Liver (tissue), 9 donors: Measurements from ENCODE around the gene POLG. TPM values are rescaled to one million over a fixed set of nuclear protein-coding genes. Genes with fewer than 3 reads are reported as not detected.

Experiments
- DNase-seq: peaks from one replicate; pipeline ENCODE4 v3.0.0-alpha.2; 2017; ENCODE audit warnings: low spot score
- H3K27ac ChIP-seq, 2 donors: one replicate each; pipeline ENCODE4 v1.7.0; 2013; ENCODE audit warnings: inconsistent platforms in 2 of 2, low read length in 2 of 2, control low read depth in 1 of 2, low read depth in 1 of 2, mild to moderate bottlenecking in 1 of 2
- H3K27me3 ChIP-seq, 4 donors: one replicate each; pipeline versions ENCODE4 v1.6.1 to v1.7.0; 2013; ENCODE audit warnings: low read length in 3 of 4, inconsistent platforms in 1 of 4, mild to moderate bottlenecking in 1 of 4, moderate library complexity in 1 of 4; ENCODE audit not compliant: control insufficient read depth in 4 of 4, insufficient read depth in 4 of 4
- H3K36me3 ChIP-seq, 4 donors: one replicate each; pipeline versions ENCODE4 v1.6.1 to v1.7.0; 2013; ENCODE audit warnings: low read length in 3 of 4, mild to moderate bottlenecking in 3 of 4, low read depth in 1 of 4, moderate library complexity in 1 of 4; ENCODE audit not compliant: control insufficient read depth in 4 of 4, insufficient read depth in 3 of 4
- H3K4me1 ChIP-seq, 4 donors: one replicate each; pipeline versions ENCODE4 v1.6.1 to v1.7.0; 2013; ENCODE audit warnings: low read length in 3 of 4, mild to moderate bottlenecking in 3 of 4, moderate library complexity in 1 of 4; ENCODE audit not compliant: control insufficient read depth in 4 of 4, insufficient read depth in 4 of 4
- H3K4me3 ChIP-seq, 3 donors: one replicate each; pipeline versions ENCODE4 v1.6.1 to v1.7.0; 2013; ENCODE audit warnings: low read length in 3 of 3, control low read depth in 1 of 3, low read depth in 1 of 3, mild to moderate bottlenecking in 1 of 3
- H3K9ac ChIP-seq, 2 donors: one replicate each; pipeline ENCODE4 v1.7.0; 2013; ENCODE audit warnings: low read length in 2 of 2, mild to moderate bottlenecking in 2 of 2, moderate library complexity in 2 of 2, control low read depth in 1 of 2, low read depth in 1 of 2
- H3K9me3 ChIP-seq, 4 donors: one replicate each; pipeline versions ENCODE4 v1.6.1 to v1.7.0; 2013; ENCODE audit warnings: low read length in 3 of 4; ENCODE audit not compliant: control insufficient read depth in 4 of 4
- ATF3 ChIP-seq: IDR thresholded peaks from 2 replicates; pipeline ENCODE4 v1.6.1; 2016; ENCODE audit warnings: antibody characterized with exemption
- CTCF ChIP-seq: fragments of 150-350 bp; IDR thresholded peaks from 2 replicates; pipeline ENCODE4 v1.5.1; 2017; ENCODE audit warnings: improper control_type of control experiment, low read depth, low read length; ENCODE audit not compliant: missing input control
- FOXA1 ChIP-seq: IDR thresholded peaks from 2 replicates; pipeline ENCODE4 v1.6.1; 2016; ENCODE audit warnings: antibody characterized with exemption
- GABPA ChIP-seq, 2 donors: IDR thresholded peaks in 1 of 2; conservative IDR thresholded peaks in 1 of 2; 2 replicates each; pipeline ENCODE4 v1.6.1; 2016; ENCODE audit warnings: antibody characterized with exemption in 2 of 2, mild to moderate bottlenecking in 1 of 2, moderate library complexity in 1 of 2
- HNF4A ChIP-seq, 2 donors: conservative IDR thresholded peaks; 2 replicates each; pipeline ENCODE4 v1.6.1; 2016; ENCODE audit warnings: antibody characterized with exemption in 2 of 2, mild to moderate bottlenecking in 2 of 2
- MAX ChIP-seq: IDR thresholded peaks from 2 replicates; pipeline ENCODE4 v1.6.1; 2016; ENCODE audit warnings: antibody characterized with exemption
- NR2F2 ChIP-seq: IDR thresholded peaks from 2 replicates; pipeline ENCODE4 v1.6.1; 2016; ENCODE audit warnings: antibody characterized with exemption
- RAD21 ChIP-seq, 2 donors: IDR thresholded peaks; 2 replicates each; pipeline ENCODE4 v1.6.1; 2016; ENCODE audit warnings: antibody characterized with exemption in 2 of 2, mild to moderate bottlenecking in 2 of 2
- REST ChIP-seq: IDR thresholded peaks from 2 replicates; pipeline ENCODE4 v1.6.1; 2016; ENCODE audit warnings: antibody characterized with exemption, mild to moderate bottlenecking
- RXRA ChIP-seq, 2 donors: IDR thresholded peaks; 2 replicates each; pipeline ENCODE4 v1.6.1; 2017 to 2018; ENCODE audit warnings: antibody characterized with exemption in 2 of 2, mild to moderate bottlenecking in 1 of 2
- TAF1 ChIP-seq: conservative IDR thresholded peaks from 2 replicates; pipeline ENCODE4 v1.6.1; 2016; ENCODE audit warnings: antibody characterized with exemption, mild to moderate bottlenecking
- YY1 ChIP-seq: IDR thresholded peaks from 2 replicates; pipeline ENCODE4 v1.6.1; 2016; ENCODE audit warnings: antibody characterized with exemption, mild to moderate bottlenecking
- ZBTB33 ChIP-seq: IDR thresholded peaks from 2 replicates; pipeline ENCODE4 v1.6.1; 2016; ENCODE audit warnings: antibody characterized with exemption
- WGBS: extraction: QIAGEN DNeasy Blood & Tissue Kit; methylation state at CpG from one replicate; pipeline ENCODE4 v1.1.7; 2013; 5-methylcytosine and 5-hydroxymethylcytosine counted together
- polyA plus RNA-seq, 2 donors: library from polyadenylated mRNA; stranded (reverse) in 1 of 2; unstranded in 1 of 2; fragments of 200-250 nt in 1 of 2; fragments of >200 nt in 1 of 2; fragmentation: Nextera tagmentation in 1 of 2; extraction: Ambion mirVana in 1 of 2; gene quantifications; one replicate each; pipeline versions ENCODE4 v1.2.1 to v1.2.3, GENCODE V29; 2013 to 2015
- total RNA-seq, 2 donors: library from RNA; depleted of rRNA; stranded (reverse); fragments of >200 nt; gene quantifications; one replicate each; pipeline ENCODE4 v1.2.3, GENCODE V29; 2014
- donor health status: healthy.
- donor health status: healthy.
- donor health status: healthy.
- donor health status: healthy.
- donor health status: healthy.

The POLG gene
- total and polyA plus RNA-seq, 4 donors, result 15.2 to 53.1 (median 31.4) TPM

GRCh38 chr15:89303986-89304385, 30.6 kb downstream of the POLG start:
- Histone ChIP-seq H3K27me3 (no peaks in the 10 kb centered on the region), H3K36me3 (no peaks in the 10 kb centered on the region), H3K4me1 (no peaks in the 10 kb centered on the region), H3K4me3 (no peak overlapping the region), H3K9ac (no peak overlapping the region), H3K27ac (no peak overlapping the region), H3K9me3 (no peaks in the 10 kb centered on the region)
- no peak for DNase-seq
- TF ChIP-seq CTCF (no peak), YY1 (no peak), GABPA (IDR thresholded peaks at IDR 0.05 in 1 of 2, conservative IDR thresholded peaks at IDR 0.05 in 1 of 2) (no peak), TAF1 (no peak), HNF4A (conservative IDR thresholded peaks at IDR 0.05) (no peak), FOXA1 (no peak), REST (no peak), ATF3 (no peak), RXRA (IDR thresholded peaks at IDR 0.05) (no peak), MAX (no peak)
- 95% methylated on average over 2 of the region's 2 CpGs for WGBS

- Histone ChIP-seq H3K27me3 (no peaks in the 10 kb centered on the region), H3K4me3 (no peak overlapping the region), H3K9me3 (no peaks in the 10 kb centered on the region), H3K27ac (no peak overlapping the region), H3K9ac (no peak overlapping the region), H3K36me3 (no peaks in the 10 kb centered on the region), H3K4me1 (no peaks in the 10 kb centered on the region)
- no peak for TF ChIP-seq TAF1
- no peak for TF ChIP-seq FOXA1
- no peak for TF ChIP-seq ZBTB33
- TF ChIP-seq NR2F2, result no peak
- TF ChIP-seq RAD21 (IDR thresholded peaks at IDR 0.05), result no peak
- no peak for TF ChIP-seq MAX
- TF ChIP-seq REST, result no peak
- no peak for DNase-seq
- 97% methylated on average over 5 of the region's 5 CpGs for WGBS
Observed at GRCh38 chr15:89301304-89302089, 33.1 kb downstream of the POLG start.
